Muscle layer of colon (tissue), 2 donors: ENCODE measurements around the gene SRRM5.
"Not testable (repeated sequence)": the region's sequence is repeated elsewhere in the genome, so short reads cannot be mapped to it uniquely, and the experiment has no call there.

Experiments used
- H3K27ac ChIP-seq: one replicate; pipeline ENCODE4 v1.7.0; 2013; ENCODE audit warnings: low read depth, mild to moderate bottlenecking, low read length, moderate library complexity
- H3K27me3 ChIP-seq, 2 donors: one replicate each; pipeline ENCODE4 v1.7.0; 2013; ENCODE audit warnings: low read length in 2 of 2, mild to moderate bottlenecking in 2 of 2; ENCODE audit not compliant: insufficient read depth in 2 of 2, control insufficient read depth in 1 of 2
- H3K36me3 ChIP-seq: one replicate; pipeline ENCODE4 v1.7.0; 2013; ENCODE audit warnings: mild to moderate bottlenecking, low read length; ENCODE audit not compliant: insufficient read depth
- H3K4me1 ChIP-seq: one replicate; pipeline ENCODE4 v1.7.0; 2013; ENCODE audit warnings: mild to moderate bottlenecking, low read length; ENCODE audit not compliant: insufficient read depth
- H3K4me3 ChIP-seq, 2 donors: one replicate each; pipeline ENCODE4 v1.7.0; 2013; ENCODE audit warnings: low read length in 2 of 2, low read depth in 1 of 2, mild to moderate bottlenecking in 1 of 2, moderate library complexity in 1 of 2
- H3K9ac ChIP-seq: one replicate; pipeline ENCODE4 v1.7.0; 2013; ENCODE audit warnings: low read length
- H3K9me3 ChIP-seq: one replicate; pipeline ENCODE4 v1.7.0; 2013; ENCODE audit warnings: mild to moderate bottlenecking, low read length
- donor health status: abdominal sarcoma.
- donor health status: Adenocarcinoma of cecum.

Gene SRRM5

GRCh38 chr19:43594081-43594697 lies 17.7 kb upstream of the SRRM5 start:
- H3K36me3 ChIP-seq = peaks cover 29% of the 10 kb centered on the region
- H3K9me3 ChIP-seq = no peaks in the 10 kb centered on the region
- peak overlapping the region; percentile 77 to 88 for H3K4me3 ChIP-seq
- H3K9ac ChIP-seq = no peak overlapping the region
- no peaks in the 10 kb centered on the region for H3K27me3 ChIP-seq
- H3K4me1 ChIP-seq = peaks cover 33% of the 10 kb centered on the region
- H3K27ac ChIP-seq = no peak overlapping the region

- no peaks in the 10 kb centered on the region for H3K9me3 ChIP-seq
- peak overlapping the region; percentile 94 for H3K27ac ChIP-seq
- peak overlapping the region; percentile 88 for H3K9ac ChIP-seq
- H3K4me1 ChIP-seq = peaks cover 33% of the 10 kb centered on the region
- H3K4me3 ChIP-seq = peak overlapping the region; percentile 77 to 88
- no peaks in the 10 kb centered on the region for H3K27me3 ChIP-seq
- H3K36me3 ChIP-seq = peaks cover 31% of the 10 kb centered on the region
Observed at GRCh38 chr19:43594710-43595604, 16.9 kb upstream of the SRRM5 start.

GRCh38 chr19:43595605-43595998 lies 16.3 kb upstream of the SRRM5 start:
- H3K4me1 ChIP-seq = peaks cover 33% of the 10 kb centered on the region

GRCh38 chr19:43595999-43596841 lies 15.7 kb upstream of the SRRM5 start, which contains the start of the genes IRGQ and ZNF576:
Gene IRGQ (minus strand): TSS chr19:43596134. CDS start chr19:43595338, 796 bp downstream.
Gene ZNF576 (plus strand): TSS chr19:43596595. CDS start chr19:43597109, 514 bp downstream.
- Histone ChIP-seq H3K36me3 (peaks cover 31% of the 10 kb centered on the region), H3K9me3 (no peaks in the 10 kb centered on the region), H3K4me1 (peaks cover 33% of the 10 kb centered on the region)

More at GRCh38 chr19:43595605-43595998, 16.3 kb upstream of the SRRM5 start:
- Histone ChIP-seq H3K27me3 (no peaks in the 10 kb centered on the region), H3K9ac (peak overlapping the region; percentile 88), H3K27ac (peak overlapping the region; percentile 94), H3K9me3 (no peaks in the 10 kb centered on the region), H3K36me3 (peaks cover 27% of the 10 kb centered on the region), H3K4me3 (peak overlapping the region; percentile 77 to 88)

GRCh38 chr19:43596842-43597461 lies 14.9 kb upstream of the SRRM5 start:
- Histone ChIP-seq H3K4me3 (peak overlapping the region; percentile 75 to 80), H3K9me3 (no peaks in the 10 kb centered on the region), H3K27ac (peak overlapping the region; percentile 98), H3K9ac (peak overlapping the region; percentile 62), H3K4me1 (peaks cover 33% of the 10 kb centered on the region), H3K27me3 (no peaks in the 10 kb centered on the region), H3K36me3 (peaks cover 33% of the 10 kb centered on the region)

More at GRCh38 chr19:43595999-43596841, 15.7 kb upstream of the SRRM5 start, which contains the start of the genes IRGQ and ZNF576:
- Histone ChIP-seq H3K27ac (peak within 1 kb of the TSS; percentile 98), H3K27me3 (no peaks in the 10 kb centered on the region), H3K4me3 (peak within 1 kb of the TSS; percentile 77 to 88), H3K9ac (peak within 1 kb of the TSS; percentile 88)

GRCh38 chr19:43597876-43598275 lies 14.0 kb upstream of the SRRM5 start:
- Histone ChIP-seq H3K9ac (no peak overlapping the region), H3K36me3 (peaks cover 27% of the 10 kb centered on the region), H3K4me1 (peaks cover 33% of the 10 kb centered on the region), H3K27me3 (no peaks in the 10 kb centered on the region), H3K9me3 (no peaks in the 10 kb centered on the region), H3K4me3 (no peak overlapping the region), H3K27ac (no peak overlapping the region)

- peaks cover 28% of the 10 kb centered on the region for H3K4me1 ChIP-seq
- H3K27ac ChIP-seq = no peak overlapping the region
- no peak overlapping the region for H3K4me3 ChIP-seq
- H3K27me3 ChIP-seq = no peaks in the 10 kb centered on the region
- no peak overlapping the region for H3K9ac ChIP-seq
- H3K9me3 ChIP-seq = no peaks in the 10 kb centered on the region
- H3K36me3 ChIP-seq = peaks cover 20% of the 10 kb centered on the region
Observed at GRCh38 chr19:43598445-43599240, 13.2 kb upstream of the SRRM5 start.

- peaks cover 13% of the 10 kb centered on the region for H3K36me3 ChIP-seq
- no peaks in the 10 kb centered on the region for H3K9me3 ChIP-seq
- H3K27ac ChIP-seq = no peak overlapping the region
- no peak overlapping the region for H3K4me3 ChIP-seq
- H3K9ac ChIP-seq = no peak overlapping the region
- H3K4me1 ChIP-seq = peaks cover 17% of the 10 kb centered on the region
- H3K27me3 ChIP-seq = no peaks in the 10 kb centered on the region
Observed at GRCh38 chr19:43599635-43600295, 12.1 kb upstream of the SRRM5 start.

- not testable (repeated sequence) for H3K27ac ChIP-seq, H3K9ac ChIP-seq, H3K4me3 ChIP-seq, H3K27me3 ChIP-seq, H3K9me3 ChIP-seq
- peaks cover 16% of the 10 kb centered on the region for H3K4me1 ChIP-seq
- H3K36me3 ChIP-seq = peaks cover 13% of the 10 kb centered on the region
Observed at GRCh38 chr19:43600326-43600725, 11.6 kb upstream of the SRRM5 start.
